ENCODE results near the gene C1QC. TPM values are rescaled to one million over a fixed set of nuclear protein-coding genes. Genes with fewer than 3 reads are reported as not detected.
A peak's percentile ranks its signal among the peaks of the same experiment; 100 is the strongest.

Gene C1QC
- 10 to 100 TPM in 1 of 2 donors, 1 to 10 TPM in 1; 8.6 to 36.8 TPM for total RNA-seq
- 108 TPM for polyA plus RNA-seq (ENCODE audit: insufficient read depth, low read depth, low replicate concordance)
- long read RNA-seq, donor 1, transcript C1QC-203 (3 exons, 1,163 nt) = major isoform, 30 of 34 reads
- long read RNA-seq, donor 1, partial matches to known transcripts = 0 of 34 reads
- long read RNA-seq, donor 1, other reads (novel, unspliced or antisense) = 0 of 34 reads
- long read RNA-seq, donor 2, transcript C1QC-203 (3 exons, 1,163 nt) = major isoform, 22 of 24 reads
- long read RNA-seq, donor 2, partial matches to known transcripts = 0 of 24 reads
- long read RNA-seq, donor 2, other reads (novel, unspliced or antisense) = 0 of 24 reads

DNA sequence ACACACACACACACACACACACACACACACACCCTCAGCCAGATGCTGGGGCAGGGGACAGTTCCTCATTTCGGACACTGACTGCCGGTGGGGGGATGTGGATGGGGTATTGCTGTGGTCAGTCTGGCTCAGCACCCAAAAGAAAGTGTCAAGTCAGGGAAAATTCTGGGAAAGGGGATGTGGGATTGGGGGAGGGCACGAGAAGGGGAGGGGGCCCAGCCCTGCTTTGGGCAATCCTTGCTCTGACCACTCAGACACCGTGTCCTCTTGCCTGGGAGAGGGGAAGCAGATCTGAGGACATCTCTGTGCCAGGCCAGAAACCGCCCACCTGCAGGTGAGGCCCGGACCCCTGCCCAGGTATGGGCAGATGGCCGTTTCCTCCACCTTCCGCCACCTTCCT lies at the start of gene C1QC:
Gene C1QC (plus strand): TSS at position 253 of the 400 bp plus-strand sequence. CDS start 391 bp downstream, outside the sequence.
- TF ChIP-seq, protein P1, sequence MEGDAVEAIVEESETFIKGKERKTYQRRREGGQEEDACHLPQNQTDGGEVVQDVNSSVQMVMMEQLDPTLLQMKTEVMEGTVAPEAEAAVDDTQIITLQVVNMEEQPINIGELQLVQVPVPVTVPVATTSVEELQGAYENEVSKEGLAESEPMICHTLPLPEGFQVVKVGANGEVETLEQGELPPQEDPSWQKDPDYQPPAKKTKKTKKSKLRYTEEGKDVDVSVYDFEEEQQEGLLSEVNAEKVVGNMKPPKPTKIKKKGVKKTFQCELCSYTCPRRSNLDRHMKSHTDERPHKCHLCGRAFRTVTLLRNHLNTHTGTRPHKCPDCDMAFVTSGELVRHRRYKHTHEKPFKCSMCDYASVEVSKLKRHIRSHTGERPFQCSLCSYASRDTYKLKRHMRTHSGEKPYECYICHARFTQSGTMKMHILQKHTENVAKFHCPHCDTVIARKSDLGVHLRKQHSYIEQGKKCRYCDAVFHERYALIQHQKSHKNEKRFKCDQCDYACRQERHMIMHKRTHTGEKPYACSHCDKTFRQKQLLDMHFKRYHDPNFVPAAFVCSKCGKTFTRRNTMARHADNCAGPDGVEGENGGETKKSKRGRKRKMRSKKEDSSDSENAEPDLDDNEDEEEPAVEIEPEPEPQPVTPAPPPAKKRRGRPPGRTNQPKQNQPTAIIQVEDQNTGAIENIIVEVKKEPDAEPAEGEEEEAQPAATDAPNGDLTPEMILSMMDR (IDR thresholded peaks at IDR 0.05) = no peak
- TF ChIP-seq POLR2A (IDR thresholded peaks at IDR 0.05) = no peak
- no peaks in the 10 kb centered on the region for H3K9me3 ChIP-seq
- no peak within 1 kb of the TSS for H3K4me3 ChIP-seq
- 77 to 90% methylated on average over 6 to 8 of the region's 8 CpGs for WGBS, 2 donors
- no peaks in the 10 kb centered on the region for H3K4me1 ChIP-seq
- no peak within 1 kb of the TSS for H3K27ac ChIP-seq
- H3K27me3 ChIP-seq = no peaks in the 10 kb centered on the region
- H3K36me3 ChIP-seq (ENCODE audit: low read depth, missing control alignments) = no peaks in the 10 kb centered on the region
- peak; percentile 29 for DNase-seq
- intact Hi-C loops (cut with DNase I; ENCODE audit: low total_unique reads) = loop anchor here (5.0 kb wide), 1 partner anchor 221 kb away; no protein-coding TSS in a partner anchor

DNA sequence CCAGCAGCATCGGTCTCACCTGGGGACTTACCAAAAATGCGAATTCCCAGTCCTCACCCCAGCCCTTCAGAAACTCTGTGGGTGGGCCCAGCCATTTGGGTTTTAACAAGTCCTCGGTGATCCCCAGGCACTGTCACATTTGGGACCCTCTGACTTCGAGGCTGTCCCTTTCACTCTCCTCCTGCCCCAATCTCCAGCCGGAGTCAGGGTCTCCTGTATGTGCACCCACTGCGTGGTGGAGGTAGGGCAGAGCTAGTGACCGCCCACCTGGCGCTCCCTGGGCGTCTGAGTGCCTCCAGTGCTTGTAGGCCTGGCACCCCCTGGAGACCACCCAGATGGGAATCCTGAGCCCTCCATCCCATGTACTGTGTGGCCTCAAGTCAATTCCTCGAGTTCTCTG lies 49.0 kb upstream of the C1QC start:
- no peak overlapping the region for H3K4me3 ChIP-seq
- no peaks in the 10 kb centered on the region for H3K36me3 ChIP-seq (ENCODE audit: low read depth, missing control alignments)
- no peak for DNase-seq
- no peaks in the 10 kb centered on the region for H3K4me1 ChIP-seq
- H3K9me3 ChIP-seq = no peaks in the 10 kb centered on the region
- no peak overlapping the region for H3K27ac ChIP-seq
- TF ChIP-seq, protein P1 (IDR thresholded peaks at IDR 0.05) = no peak
- no peak for TF ChIP-seq POLR2A (IDR thresholded peaks at IDR 0.05)
- 85 to 95% methylated on average over 10 of the region's 10 CpGs for WGBS, 2 donors
- H3K27me3 ChIP-seq = no peaks in the 10 kb centered on the region
- intact Hi-C loops (cut with DNase I; ENCODE audit: low total_unique reads) = no loop called here

DNA sequence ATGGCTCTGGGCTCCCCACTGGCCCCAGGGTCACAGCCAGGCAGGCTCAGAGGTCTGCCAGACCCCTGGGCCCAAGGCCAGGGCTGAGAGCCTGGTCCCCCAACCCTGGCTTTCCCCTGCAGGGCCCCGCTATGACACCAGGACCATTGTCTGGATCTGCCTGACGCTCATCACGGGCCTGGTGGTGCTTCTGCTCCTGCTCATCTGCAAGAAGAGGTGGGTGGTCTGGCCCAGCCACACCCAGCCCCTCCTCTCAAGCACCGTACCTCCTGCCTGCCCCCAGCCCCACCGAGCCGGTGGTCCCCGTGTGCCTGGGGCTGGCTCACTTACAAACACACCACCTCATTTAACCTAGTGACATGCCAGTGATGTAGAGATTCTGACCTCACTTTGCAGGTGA lies 48.3 kb upstream of the C1QC start:
- DNase-seq = no peak
- no peak overlapping the region for H3K4me3 ChIP-seq
- TF ChIP-seq, protein P1 (IDR thresholded peaks at IDR 0.05) = no peak
- TF ChIP-seq POLR2A (IDR thresholded peaks at IDR 0.05) = no peak
- no peaks in the 10 kb centered on the region for H3K36me3 ChIP-seq (ENCODE audit: low read depth, missing control alignments)
- WGBS, 2 donors = 91 to 100% methylated on average over 1 to 5 of the region's 7 CpGs
- no peaks in the 10 kb centered on the region for H3K9me3 ChIP-seq
- intact Hi-C loops (cut with DNase I; ENCODE audit: low total_unique reads) = no loop called here
- H3K4me1 ChIP-seq = no peaks in the 10 kb centered on the region
- no peak overlapping the region for H3K27ac ChIP-seq
- H3K27me3 ChIP-seq = no peaks in the 10 kb centered on the region

DNA sequence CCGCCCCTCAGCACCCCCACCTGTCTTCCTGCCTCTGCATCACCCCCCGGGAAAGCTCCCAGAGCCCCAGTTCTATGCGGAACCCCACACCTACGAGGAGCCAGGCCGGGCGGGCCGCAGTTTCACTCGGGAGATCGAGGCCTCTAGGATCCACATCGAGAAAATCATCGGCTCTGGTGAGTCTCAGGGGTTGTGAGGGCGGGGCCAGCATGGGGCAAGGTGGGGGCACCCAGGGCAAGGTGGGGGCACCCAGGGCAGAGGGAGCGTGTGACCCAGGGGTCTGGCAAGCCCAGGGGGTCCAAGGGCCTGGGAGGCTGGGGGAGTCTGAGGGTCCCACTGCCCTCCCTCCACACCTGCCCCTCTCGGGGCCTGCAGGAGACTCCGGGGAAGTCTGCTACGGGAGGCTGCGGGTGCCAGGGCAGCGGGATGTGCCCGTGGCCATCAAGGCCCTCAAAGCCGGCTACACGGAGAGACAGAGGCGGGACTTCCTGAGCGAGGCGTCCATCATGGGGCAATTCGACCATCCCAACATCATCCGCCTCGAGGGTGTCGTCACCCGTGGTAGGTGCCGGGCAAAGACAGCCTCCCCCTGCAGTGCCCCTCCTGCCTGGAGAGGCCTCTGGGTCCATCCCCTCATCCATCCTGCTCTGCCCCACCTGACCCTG lies 46.0 kb upstream of the C1QC start:
- no peaks in the 10 kb centered on the region for H3K36me3 ChIP-seq (ENCODE audit: low read depth, missing control alignments)
- intact Hi-C loops (cut with DNase I; ENCODE audit: low total_unique reads) = no loop called here
- no peaks in the 10 kb centered on the region for H3K4me1 ChIP-seq
- H3K9me3 ChIP-seq = no peaks in the 10 kb centered on the region
- WGBS, 2 donors = 86 to 89% methylated on average over 12 to 30 of the region's 30 CpGs
- no peak overlapping the region for H3K27ac ChIP-seq
- no peak overlapping the region for H3K4me3 ChIP-seq
- TF ChIP-seq, protein P1 (IDR thresholded peaks at IDR 0.05) = no peak
- TF ChIP-seq POLR2A (IDR thresholded peaks at IDR 0.05) = no peak
- DNase-seq = no peak
- H3K27me3 ChIP-seq = no peaks in the 10 kb centered on the region

Measured in testis (tissue), 5 donors.